RWPE2 (cell line): ENCODE results near the gene PKD2L1.

ENCODE experiments used
- ATAC-seq: fragments of 200-7000 bp; cut with Tn5 transposase; 3 replicates; pipeline ENCODE4 v1.9.1; 2021; ENCODE audit warnings: low read depth
- DNase-seq: peaks from one replicate; pipeline ENCODE4 v3.0.0-alpha.2; 2020; ENCODE audit warnings: low spot score
- H3K27ac ChIP-seq: fragments of 450-650 bp; 2 replicates; pipeline ENCODE4 v1.5.1; 2017; ENCODE audit warnings: mild to moderate bottlenecking; ENCODE audit not compliant: poor library complexity, severe bottlenecking
- H3K27me3 ChIP-seq: fragments of 250-450 bp; sonication (Bioruptor Pico); 2 replicates; pipeline ENCODE4 v1.5.1; 2021; ENCODE audit warnings: mild to moderate bottlenecking, moderate library complexity; ENCODE audit not compliant: insufficient read depth, poor library complexity, severe bottlenecking
- H3K36me3 ChIP-seq: fragments of 250-450 bp; sonication (Bioruptor Pico); 2 replicates; pipeline ENCODE4 v1.5.1; 2020; ENCODE audit warnings: low read depth, mild to moderate bottlenecking, moderate library complexity
- H3K4me1 ChIP-seq: fragments of 250-450 bp; sonication (Bioruptor Pico); 2 replicates; pipeline ENCODE4 v1.5.1; 2021; ENCODE audit warnings: mild to moderate bottlenecking, moderate library complexity; ENCODE audit not compliant: insufficient read depth, poor library complexity, severe bottlenecking
- H3K4me3 ChIP-seq: fragments of 250-450 bp; sonication (Bioruptor Pico); 2 replicates; pipeline ENCODE4 v1.5.1; 2021; ENCODE audit warnings: mild to moderate bottlenecking, moderate library complexity; ENCODE audit not compliant: severe bottlenecking
- H3K9me3 ChIP-seq: fragments of 250-450 bp; sonication (Bioruptor Pico); 2 replicates; pipeline ENCODE4 v1.5.1; 2021; ENCODE audit warnings: mild to moderate bottlenecking, moderate library complexity; ENCODE audit not compliant: severe bottlenecking
- CTCF ChIP-seq: fragments of 450-650 bp; IDR thresholded peaks from one replicate; pipeline ENCODE4 v1.5.1; 2017; ENCODE audit warnings: mild to moderate bottlenecking, moderate library complexity; ENCODE audit not compliant: poor library complexity, severe bottlenecking

Gene PKD2L1

GRCh38 chr10:100373298-100374199, 43.5 kb upstream of the PKD2L1 start:
- Histone ChIP-seq H3K36me3 (no peaks in the 10 kb centered on the region), H3K27me3 (no peaks in the 10 kb centered on the region), H3K9me3 (no peaks in the 10 kb centered on the region), H3K4me3 (peak overlapping the region; percentile 44), H3K27ac (peak overlapping the region; percentile 99), H3K4me1 (peaks cover 34% of the 10 kb centered on the region)
- no peak for TF ChIP-seq CTCF
- ATAC-seq (peak; percentile 83), DNase-seq (peak; percentile 100)

DNA sequence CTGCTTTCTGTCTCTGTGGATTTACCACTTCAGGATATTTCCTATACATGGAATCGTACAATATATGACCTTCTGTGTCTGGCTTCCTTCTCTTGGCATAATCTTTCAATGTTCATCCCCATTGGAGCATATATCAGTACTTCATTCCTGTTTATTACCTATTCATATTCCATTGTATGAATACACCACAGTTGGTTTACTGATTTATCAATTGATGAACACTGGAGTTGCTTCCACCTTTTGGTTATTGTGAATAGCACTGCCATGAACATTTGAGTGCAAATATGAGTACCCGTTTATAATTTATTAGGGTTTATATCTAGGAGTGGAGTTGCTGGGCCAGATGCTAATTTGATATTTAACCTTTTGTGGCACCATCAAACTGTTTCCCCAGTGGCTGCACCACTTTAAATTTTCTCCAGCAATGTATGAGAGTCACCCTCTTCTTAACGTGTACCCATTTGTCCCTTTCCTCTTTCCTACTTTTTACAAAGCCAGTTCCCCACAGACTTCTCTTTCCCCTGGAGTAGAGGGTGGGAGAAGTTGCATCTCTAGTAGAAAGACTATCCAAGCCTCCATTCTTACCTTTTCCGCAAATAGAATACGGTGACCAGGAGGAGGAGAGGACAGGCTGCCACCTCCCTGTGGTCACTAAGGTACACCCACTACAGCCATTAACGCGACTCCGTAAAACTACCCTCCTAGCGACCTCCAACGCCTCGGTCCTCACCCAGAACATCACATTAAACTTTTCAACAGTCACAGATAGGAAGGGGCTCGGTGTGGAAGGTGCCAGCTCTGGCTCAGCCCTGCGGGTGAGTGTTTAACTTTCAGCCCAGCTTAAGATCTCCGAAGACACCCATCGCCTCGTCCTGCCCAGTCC, 42.6 kb upstream of the PKD2L1 start:
- ATAC-seq (no peak), DNase-seq (no peak)
- Histone ChIP-seq H3K4me1 (peaks cover 34% of the 10 kb centered on the region), H3K9me3 (no peaks in the 10 kb centered on the region), H3K36me3 (no peaks in the 10 kb centered on the region), H3K4me3 (peak overlapping the region; percentile 44), H3K27ac (peak overlapping the region; percentile 99), H3K27me3 (no peaks in the 10 kb centered on the region)
- TF ChIP-seq CTCF = no peak

DNA sequence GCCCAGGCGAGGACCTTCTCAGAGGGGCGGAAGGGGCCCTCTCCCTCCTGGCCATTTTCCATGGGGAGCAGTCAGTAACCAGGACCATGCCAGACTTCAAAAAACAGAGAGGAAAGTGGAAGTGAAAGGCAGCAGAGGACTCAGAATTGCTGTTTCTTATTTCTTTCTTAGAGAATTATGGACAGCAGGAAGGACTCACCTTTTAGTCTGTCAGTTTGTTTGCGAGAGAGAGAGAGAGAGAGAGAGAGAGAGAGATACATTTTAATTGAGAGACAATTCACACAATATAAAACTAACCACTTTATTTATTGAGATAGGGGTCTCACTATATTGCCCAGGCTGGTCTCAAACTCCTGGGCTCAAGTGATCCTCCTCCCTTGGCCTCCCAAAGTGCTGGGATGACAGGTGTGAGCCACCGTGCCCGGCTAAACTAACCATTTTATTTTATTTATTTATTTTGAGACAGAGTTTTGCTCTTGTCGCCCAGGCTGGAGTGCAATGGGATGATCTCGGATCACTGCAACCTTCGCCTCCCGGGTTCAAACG, 41.5 kb upstream of the PKD2L1 start:
- H3K36me3 ChIP-seq = no peaks in the 10 kb centered on the region
- no peaks in the 10 kb centered on the region for H3K27me3 ChIP-seq
- TF ChIP-seq CTCF = no peak
- peak overlapping the region; percentile 99 for H3K27ac ChIP-seq
- ATAC-seq (no peak), DNase-seq (no peak)
- no peaks in the 10 kb centered on the region for H3K9me3 ChIP-seq
- H3K4me3 ChIP-seq = no peak overlapping the region
- H3K4me1 ChIP-seq = peaks cover 34% of the 10 kb centered on the region

- Histone ChIP-seq H3K4me1 (peaks cover 34% of the 10 kb centered on the region), H3K9me3 (no peaks in the 10 kb centered on the region), H3K27ac (peak overlapping the region; percentile 99), H3K4me3 (no peak overlapping the region), H3K27me3 (no peaks in the 10 kb centered on the region), H3K36me3 (no peaks in the 10 kb centered on the region)
- ATAC-seq = peak; percentile 69
- TF ChIP-seq CTCF = no peak
- peak; percentile 94 for DNase-seq
These were observed 40.9 kb upstream of the PKD2L1 start for GRCh38 chr10:100370714-100371481.
